Memory B cell (primary cell): ENCODE measurements around the gene BICC1.

ENCODE experiments used
- ATAC-seq: fragments of 150-1000 bp; cut with Tn5 transposase; 2 replicates; pipeline ENCODE4 v1.10.0; 2021; ENCODE audit warnings: low read depth, mild to moderate bottlenecking, moderate library complexity
- DNase-seq, 2 donors: peaks; one replicate each; pipeline ENCODE4 v3.0.0; 2022; ENCODE audit warnings: low spot score in 2 of 2
- H3K27ac Mint-ChIP-seq: one replicate; pipeline ENCODE4 v1.8.0; 2022; ENCODE audit warnings: mild to moderate bottlenecking, moderate library complexity, mixed read lengths
- H3K27me3 Mint-ChIP-seq: one replicate; pipeline ENCODE4 v1.8.0; 2022; ENCODE audit warnings: mixed read lengths
- H3K36me3 Mint-ChIP-seq: one replicate; pipeline ENCODE4 v1.8.0; 2022; ENCODE audit warnings: mild to moderate bottlenecking, mixed read lengths
- H3K4me1 Mint-ChIP-seq: one replicate; pipeline ENCODE4 v1.8.0; 2022; ENCODE audit warnings: mixed read lengths
- H3K4me3 Mint-ChIP-seq: one replicate; pipeline ENCODE4 v1.8.0; 2022; ENCODE audit warnings: mild to moderate bottlenecking, moderate library complexity, mixed read lengths
- H3K9me3 Mint-ChIP-seq: one replicate; pipeline ENCODE4 v1.8.0; 2022; ENCODE audit warnings: mixed read lengths

BICC1 gene

GRCh38 chr10:58675321-58675720, 162.6 kb downstream of the BICC1 start:
- Mint-ChIP-seq H3K4me1 (no peaks in the 10 kb centered on the region), H3K36me3 (no peaks in the 10 kb centered on the region), H3K27me3 (peaks cover 3% of the 10 kb centered on the region), H3K4me3 (no peak overlapping the region), H3K27ac (no peak overlapping the region), H3K9me3 (peaks cover 7% of the 10 kb centered on the region)
- DNase-seq (no peak), ATAC-seq (no peak)

DNA sequence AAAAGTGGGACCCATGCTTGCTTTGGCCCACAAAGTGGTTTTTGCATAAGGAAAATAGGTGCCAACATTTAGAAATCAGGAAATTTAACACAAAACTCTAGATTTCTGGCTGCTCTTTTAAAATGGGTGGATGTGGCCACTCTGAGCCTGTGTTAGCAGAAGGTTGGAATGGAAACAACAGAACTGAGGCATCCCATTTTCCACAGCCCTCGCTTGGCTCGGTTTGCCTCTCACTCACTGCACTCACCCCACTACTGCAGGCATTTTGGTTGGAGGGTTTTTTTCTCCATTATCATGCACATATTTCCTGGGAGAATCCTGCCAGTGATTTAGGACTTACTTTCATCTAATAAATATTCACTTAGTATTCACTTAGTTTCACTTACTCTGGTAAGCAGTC, 178.9 kb downstream of the BICC1 start:
- ATAC-seq: no peak

GRCh38 chr10:58693919-58694318, 181.2 kb downstream of the BICC1 start:
- H3K9me3 Mint-ChIP-seq: peaks cover 3% of the 10 kb centered on the region
- no peak for DNase-seq
- no peaks in the 10 kb centered on the region for H3K4me1 Mint-ChIP-seq
- no peaks in the 10 kb centered on the region for H3K27me3 Mint-ChIP-seq
- ATAC-seq: no peak
- no peak overlapping the region for H3K4me3 Mint-ChIP-seq
- no peak overlapping the region for H3K27ac Mint-ChIP-seq
- H3K36me3 Mint-ChIP-seq: peaks cover 1% of the 10 kb centered on the region

More for the DNA sequence above, 178.9 kb downstream of the BICC1 start:
- H3K4me1 Mint-ChIP-seq: no peaks in the 10 kb centered on the region
- peaks cover 1% of the 10 kb centered on the region for H3K36me3 Mint-ChIP-seq
- no peak for DNase-seq
- peaks cover 4% of the 10 kb centered on the region for H3K9me3 Mint-ChIP-seq
- H3K4me3 Mint-ChIP-seq: no peak overlapping the region
- H3K27me3 Mint-ChIP-seq: no peaks in the 10 kb centered on the region
- no peak overlapping the region for H3K27ac Mint-ChIP-seq

DNA sequence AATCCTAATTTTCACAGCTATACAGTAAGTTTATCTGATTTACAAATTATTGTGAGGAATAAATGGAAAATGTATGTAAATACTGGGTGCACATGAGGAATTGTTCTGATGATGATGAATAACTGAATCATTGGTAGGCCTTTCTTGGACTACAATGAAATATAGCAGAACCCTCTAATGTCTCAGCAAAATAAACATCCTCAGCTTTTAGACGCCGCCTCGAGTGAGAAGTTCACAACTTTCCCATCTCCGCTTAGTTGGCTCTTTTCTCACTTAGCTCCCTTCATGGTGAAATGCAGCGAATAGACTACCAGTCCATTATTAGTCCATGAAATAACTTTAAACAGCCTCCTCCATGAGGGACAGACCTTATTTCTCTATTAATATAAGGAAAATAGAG, 182.3 kb downstream of the BICC1 start:
- Mint-ChIP-seq H3K9me3 (peaks cover 3% of the 10 kb centered on the region), H3K4me1 (no peaks in the 10 kb centered on the region), H3K36me3 (peaks cover 1% of the 10 kb centered on the region), H3K27ac (no peak overlapping the region), H3K27me3 (no peaks in the 10 kb centered on the region), H3K4me3 (no peak overlapping the region)
- ATAC-seq (no peak), DNase-seq (no peak)

- DNase-seq: no peak
- no peaks in the 10 kb centered on the region for H3K4me1 Mint-ChIP-seq
- no peak for ATAC-seq
- no peaks in the 10 kb centered on the region for H3K27me3 Mint-ChIP-seq
- no peak overlapping the region for H3K27ac Mint-ChIP-seq
- H3K4me3 Mint-ChIP-seq: no peak overlapping the region
- peaks cover 1% of the 10 kb centered on the region for H3K36me3 Mint-ChIP-seq
- peaks cover 3% of the 10 kb centered on the region for H3K9me3 Mint-ChIP-seq
Measured at GRCh38 chr10:58696736-58697135, 184.1 kb downstream of the BICC1 start.

DNA sequence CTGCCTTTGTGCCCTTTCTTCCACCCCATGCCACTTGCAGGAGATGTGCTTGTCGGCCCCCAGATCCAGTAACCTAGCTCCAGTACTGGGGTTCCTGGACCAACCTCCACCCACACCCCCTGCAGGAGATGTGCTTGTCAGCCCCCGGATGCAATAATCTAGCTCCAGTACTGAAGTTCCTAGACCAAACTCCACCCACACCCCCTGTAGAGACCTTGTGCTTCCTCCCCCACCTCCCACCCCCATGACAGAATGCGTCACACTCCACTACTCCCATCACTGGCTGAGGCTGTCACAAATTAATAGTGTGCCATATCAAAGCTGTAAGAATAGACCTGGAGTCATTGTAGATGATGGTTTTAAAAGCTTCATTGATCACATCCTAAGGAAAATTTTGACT, 185.0 kb downstream of the BICC1 start:
- no peak for DNase-seq
- Mint-ChIP-seq H3K4me1 (no peaks in the 10 kb centered on the region), H3K36me3 (no peaks in the 10 kb centered on the region), H3K9me3 (no peaks in the 10 kb centered on the region), H3K27ac (no peak overlapping the region), H3K27me3 (no peaks in the 10 kb centered on the region), H3K4me3 (no peak overlapping the region)
- ATAC-seq: no peak

- DNase-seq: no peak
- no peaks in the 10 kb centered on the region for H3K36me3 Mint-ChIP-seq
- H3K27ac Mint-ChIP-seq: no peak overlapping the region
- H3K4me1 Mint-ChIP-seq: no peaks in the 10 kb centered on the region
- no peaks in the 10 kb centered on the region for H3K27me3 Mint-ChIP-seq
- H3K4me3 Mint-ChIP-seq: no peak overlapping the region
- ATAC-seq: no peak
- H3K9me3 Mint-ChIP-seq: no peaks in the 10 kb centered on the region
Measured at GRCh38 chr10:58698777-58699356, 186.2 kb downstream of the BICC1 start.

DNA sequence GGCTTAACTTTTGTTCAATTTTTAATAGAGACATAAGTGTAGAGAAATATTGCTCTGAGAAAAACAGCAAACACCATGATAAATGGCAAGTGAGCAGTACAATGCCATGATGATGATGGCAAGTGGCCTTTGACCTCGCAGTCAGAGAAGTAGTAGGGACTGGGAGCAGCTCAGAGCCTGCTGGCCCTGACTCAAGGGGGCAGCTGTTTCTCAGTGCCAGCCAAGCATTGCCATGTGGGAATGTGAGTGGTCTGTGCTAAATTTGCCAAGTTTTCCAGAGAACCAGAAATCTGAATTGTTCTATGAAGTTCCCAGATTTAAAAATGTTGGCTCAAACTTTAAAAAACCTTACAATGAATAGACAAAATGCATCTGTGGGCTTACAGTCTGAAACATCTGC, 187.9 kb downstream of the BICC1 start:
- Mint-ChIP-seq H3K9me3 (no peaks in the 10 kb centered on the region), H3K27me3 (no peaks in the 10 kb centered on the region), H3K36me3 (no peaks in the 10 kb centered on the region), H3K4me3 (no peak overlapping the region), H3K4me1 (no peaks in the 10 kb centered on the region), H3K27ac (no peak overlapping the region)
- DNase-seq (no peak), ATAC-seq (no peak)

GRCh38 chr10:58701405-58702135, 188.9 kb downstream of the BICC1 start:
- H3K9me3 Mint-ChIP-seq: peaks cover under 1% of the 10 kb centered on the region
- no peak overlapping the region for H3K4me3 Mint-ChIP-seq

DNA sequence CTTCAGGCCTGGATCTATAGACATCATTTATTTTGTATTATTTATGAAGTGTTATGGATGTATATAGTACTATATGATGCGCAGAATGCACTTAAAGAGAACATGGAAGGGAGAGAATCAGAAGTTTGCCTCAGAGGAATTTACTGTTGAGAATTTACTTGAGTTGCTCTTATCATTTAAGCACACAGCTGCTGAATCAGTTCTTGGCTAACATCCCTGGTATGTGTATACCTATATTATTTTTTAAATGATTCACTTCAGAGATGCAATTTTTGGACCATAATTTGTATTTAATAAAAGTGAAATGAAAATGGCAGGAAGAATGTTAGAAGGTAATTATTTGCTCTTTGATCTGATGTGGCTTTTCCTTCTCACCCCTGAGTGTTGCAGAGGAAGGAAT, 191.6 kb downstream of the BICC1 start:
- no peaks in the 10 kb centered on the region for H3K4me1 Mint-ChIP-seq
- H3K27me3 Mint-ChIP-seq: no peaks in the 10 kb centered on the region
- ATAC-seq (no peak), DNase-seq (no peak)
- no peaks in the 10 kb centered on the region for H3K36me3 Mint-ChIP-seq
- H3K27ac Mint-ChIP-seq: no peak overlapping the region
- H3K4me3 Mint-ChIP-seq: no peak overlapping the region
- peaks cover 4% of the 10 kb centered on the region for H3K9me3 Mint-ChIP-seq

More at GRCh38 chr10:58701405-58702135, 188.9 kb downstream of the BICC1 start:
- Mint-ChIP-seq H3K27ac (no peak overlapping the region), H3K4me1 (no peaks in the 10 kb centered on the region), H3K27me3 (no peaks in the 10 kb centered on the region), H3K36me3 (no peaks in the 10 kb centered on the region)
- DNase-seq: no peak
- ATAC-seq: no peak

DNA sequence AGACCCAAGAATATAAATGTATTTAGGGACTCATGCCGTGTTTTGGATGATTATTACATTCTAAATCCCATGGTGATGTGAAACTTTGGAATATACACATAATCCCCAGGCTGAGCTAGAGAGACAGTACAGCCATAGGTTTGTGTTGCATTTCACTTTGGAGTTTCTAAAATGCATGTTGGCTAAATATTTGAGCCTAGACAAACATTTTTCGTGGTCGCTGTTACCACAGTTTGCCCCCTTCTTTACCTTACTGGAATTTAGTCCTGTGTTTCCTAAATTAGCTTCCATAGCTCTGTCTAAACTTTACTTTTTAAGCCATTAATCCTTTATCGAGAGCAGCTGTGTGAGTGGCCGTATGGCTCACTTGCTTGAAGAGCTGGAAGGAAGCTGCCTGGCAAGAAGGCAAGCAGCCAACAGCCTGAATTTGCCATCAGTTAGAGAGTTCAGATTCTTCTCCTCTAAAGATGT, 192.0 kb downstream of the BICC1 start:
- no peak for DNase-seq
- no peak for ATAC-seq

GRCh38 chr10:58706836-58707235, 194.2 kb downstream of the BICC1 start:
- H3K27ac Mint-ChIP-seq: no peak overlapping the region
- H3K9me3 Mint-ChIP-seq: peaks cover 5% of the 10 kb centered on the region
- H3K27me3 Mint-ChIP-seq: peaks cover 3% of the 10 kb centered on the region
- no peak for DNase-seq
- H3K4me1 Mint-ChIP-seq: no peaks in the 10 kb centered on the region
- H3K4me3 Mint-ChIP-seq: no peak overlapping the region
- ATAC-seq: no peak
- no peaks in the 10 kb centered on the region for H3K36me3 Mint-ChIP-seq

More for the DNA sequence above, 192.0 kb downstream of the BICC1 start:
- Mint-ChIP-seq H3K36me3 (no peaks in the 10 kb centered on the region), H3K27me3 (no peaks in the 10 kb centered on the region), H3K4me3 (no peak overlapping the region), H3K27ac (no peak overlapping the region), H3K9me3 (peaks cover 4% of the 10 kb centered on the region), H3K4me1 (no peaks in the 10 kb centered on the region)

GRCh38 chr10:58712141-58712540, 199.5 kb downstream of the BICC1 start:
- Mint-ChIP-seq H3K4me1 (no peaks in the 10 kb centered on the region), H3K36me3 (no peaks in the 10 kb centered on the region), H3K9me3 (peaks cover 3% of the 10 kb centered on the region), H3K27me3 (peaks cover 3% of the 10 kb centered on the region), H3K27ac (no peak overlapping the region), H3K4me3 (no peak overlapping the region)
- ATAC-seq (no peak), DNase-seq (no peak)

- no peak overlapping the region for H3K27ac Mint-ChIP-seq
- H3K9me3 Mint-ChIP-seq: peaks cover 3% of the 10 kb centered on the region
- H3K4me3 Mint-ChIP-seq: no peak overlapping the region
Measured at GRCh38 chr10:58712982-58713381, 200.3 kb downstream of the BICC1 start.

DNA sequence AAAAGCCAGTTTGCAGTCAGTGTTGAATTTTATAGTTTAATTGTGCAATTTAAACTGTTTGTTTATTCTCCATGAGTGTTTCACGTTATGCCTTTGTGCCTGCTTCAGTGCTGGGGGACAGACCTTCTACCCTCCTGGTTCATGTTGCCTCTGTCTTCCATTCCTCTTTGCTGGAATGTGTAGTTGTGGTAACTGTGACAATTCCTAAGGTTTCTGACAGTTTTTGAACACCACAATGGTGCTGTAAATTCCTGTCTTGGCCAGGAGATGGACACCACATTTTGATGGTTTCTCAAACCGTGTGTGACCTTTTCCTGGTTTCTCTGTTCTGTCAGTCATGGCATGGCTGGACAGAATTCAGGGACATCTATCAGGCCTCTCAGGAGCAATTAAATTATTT, 201.7 kb downstream of the BICC1 start:
- H3K4me3 Mint-ChIP-seq: no peak overlapping the region
- H3K36me3 Mint-ChIP-seq: no peaks in the 10 kb centered on the region
- no peak overlapping the region for H3K27ac Mint-ChIP-seq
- no peak for DNase-seq
- no peak for ATAC-seq
- H3K9me3 Mint-ChIP-seq: peaks cover 2% of the 10 kb centered on the region
- H3K4me1 Mint-ChIP-seq: no peaks in the 10 kb centered on the region
- peaks cover 3% of the 10 kb centered on the region for H3K27me3 Mint-ChIP-seq

More at GRCh38 chr10:58712982-58713381, 200.3 kb downstream of the BICC1 start:
- no peaks in the 10 kb centered on the region for H3K36me3 Mint-ChIP-seq
- no peak for ATAC-seq
- peaks cover 3% of the 10 kb centered on the region for H3K27me3 Mint-ChIP-seq
- H3K4me1 Mint-ChIP-seq: no peaks in the 10 kb centered on the region
- DNase-seq: no peak
